ENCODE results near the gene PMF1.
A peak's percentile ranks its signal among the peaks of the same experiment; 100 is the strongest.

Gene PMF1

GRCh38 chr1:156241311-156241811 is 28.6 kb downstream of the PMF1 start:
- DNase-seq, result no peak

DNA sequence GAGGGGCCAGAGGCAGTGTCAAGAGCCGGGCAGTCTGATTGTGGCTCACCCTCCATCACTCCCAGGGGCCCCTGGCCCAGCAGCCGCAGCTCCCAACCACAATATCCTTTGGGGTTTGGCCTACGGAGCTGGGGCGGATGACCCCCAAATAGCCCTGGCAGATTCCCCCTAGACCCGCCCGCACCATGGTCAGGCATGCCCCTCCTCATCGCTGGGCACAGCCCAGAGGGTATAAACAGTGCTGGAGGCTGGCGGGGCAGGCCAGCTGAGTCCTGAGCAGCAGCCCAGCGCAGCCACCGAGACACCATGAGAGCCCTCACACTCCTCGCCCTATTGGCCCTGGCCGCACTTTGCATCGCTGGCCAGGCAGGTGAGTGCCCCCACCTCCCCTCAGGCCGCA is 29.1 kb downstream of the PMF1 start, which contains the start of gene BGLAP:
Gene BGLAP (plus strand): TSS at position 259 of the 400 bp plus-strand sequence. CDS start 48 bp downstream, at position 307.
- no peak for DNase-seq

- DNase-seq, result no peak
Observed at GRCh38 chr1:156242738-156243137, 29.9 kb downstream of the PMF1 start.

DNA sequence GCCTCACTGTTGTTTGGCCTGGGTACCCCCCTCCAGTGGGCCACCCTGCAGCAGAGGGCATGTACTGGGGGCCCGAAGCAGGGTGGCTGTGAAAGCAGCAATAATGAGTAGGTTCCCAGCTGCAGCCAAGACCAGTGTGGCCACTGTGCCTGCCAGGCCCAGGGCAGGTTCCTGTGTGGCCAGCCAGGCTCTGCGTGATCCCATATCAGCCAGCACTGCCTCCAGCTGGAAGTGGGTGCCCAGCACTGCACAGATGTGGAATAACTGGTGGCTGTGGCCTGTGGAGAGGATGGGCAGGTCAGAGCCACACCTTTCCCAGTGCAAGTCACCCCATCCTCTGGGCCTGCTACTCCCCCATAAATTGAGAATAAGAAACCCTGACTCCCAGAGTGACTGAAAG is 31.3 kb downstream of the PMF1 start:
- no peak for DNase-seq

- no peak for DNase-seq
Observed at GRCh38 chr1:156244712-156245111, 31.9 kb downstream of the PMF1 start.

GRCh38 chr1:156245451-156246232 is 32.8 kb downstream of the PMF1 start:
- DNase-seq, result peak; percentile 64 to 74

- DNase-seq, result no peak
Observed at GRCh38 chr1:156246241-156246780, 33.5 kb downstream of the PMF1 start.

GRCh38 chr1:156246781-156247459 is 34.1 kb downstream of the PMF1 start:
- DNase-seq, result no peak

- DNase-seq, result no peak
Observed at GRCh38 chr1:156247460-156248322, 34.9 kb downstream of the PMF1 start, which contains the start of gene PAQR6. PAQR6 (minus strand) TSS chr1:156248056; CDS start chr1:156246731, 1,325 bp downstream.

DNA sequence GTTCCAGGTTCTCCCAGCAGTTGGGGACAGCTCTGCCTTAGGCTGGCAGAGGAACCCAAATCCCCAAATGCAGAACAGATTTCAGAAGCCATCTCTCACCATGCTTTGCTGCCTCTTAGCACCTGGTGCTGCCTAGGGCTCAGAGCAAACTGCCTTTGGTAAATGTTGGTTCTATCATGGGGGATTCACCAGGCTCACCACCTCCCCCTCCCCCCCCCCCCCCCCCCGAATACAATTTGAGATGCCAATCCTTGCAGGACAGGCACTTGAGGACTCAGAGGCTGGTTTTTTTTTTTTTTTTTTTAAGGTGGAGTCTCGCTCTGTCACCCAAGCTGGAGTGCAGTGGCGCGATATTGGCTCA is 35.5 kb downstream of the PMF1 start:
- no peak for DNase-seq

DNA sequence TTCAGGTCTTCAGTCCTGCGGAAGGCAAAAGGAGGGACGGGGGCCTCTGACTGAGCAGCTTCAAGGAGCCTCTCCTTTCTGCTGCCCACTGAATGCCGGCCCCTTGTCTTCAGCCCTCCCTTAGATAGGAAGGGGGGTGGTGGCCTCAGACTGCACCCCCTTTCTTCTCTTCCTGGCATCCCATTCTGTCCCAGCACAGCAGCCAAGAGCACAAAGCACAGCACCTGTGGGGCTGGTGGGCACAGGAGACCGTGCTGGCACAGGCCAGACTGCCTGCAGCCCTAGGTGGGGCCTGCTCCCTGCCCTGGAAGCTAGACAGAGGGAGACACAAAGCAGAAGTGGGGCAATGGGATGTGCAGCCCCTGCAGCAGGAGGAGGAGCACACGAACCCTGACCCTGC is 36.8 kb downstream of the PMF1 start:
- no peak for DNase-seq

DNA sequence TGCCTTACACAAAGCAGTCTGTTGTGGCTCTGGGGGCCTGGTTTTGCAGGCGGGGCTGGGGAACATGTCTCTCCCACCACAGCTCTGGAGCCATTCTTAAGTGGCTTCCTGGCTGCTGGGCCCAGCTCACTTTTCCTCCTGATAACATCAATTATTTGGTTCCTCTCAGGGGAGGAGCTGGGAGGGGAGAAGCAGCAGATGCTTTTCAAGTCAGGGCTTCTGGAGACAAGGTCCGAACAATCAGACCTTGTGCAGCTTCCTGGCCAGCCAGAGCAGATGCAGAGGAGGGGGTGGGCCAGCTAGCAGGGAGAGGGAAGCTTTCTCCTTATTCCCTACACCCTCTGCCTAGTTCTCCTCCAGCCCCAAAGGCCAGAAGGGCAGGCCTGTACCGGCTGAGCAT is 38.7 kb downstream of the PMF1 start:
- DNase-seq, result no peak

GRCh38 chr1:156253634-156254033 is 40.8 kb downstream of the PMF1 start:
- no peak for DNase-seq

DNA sequence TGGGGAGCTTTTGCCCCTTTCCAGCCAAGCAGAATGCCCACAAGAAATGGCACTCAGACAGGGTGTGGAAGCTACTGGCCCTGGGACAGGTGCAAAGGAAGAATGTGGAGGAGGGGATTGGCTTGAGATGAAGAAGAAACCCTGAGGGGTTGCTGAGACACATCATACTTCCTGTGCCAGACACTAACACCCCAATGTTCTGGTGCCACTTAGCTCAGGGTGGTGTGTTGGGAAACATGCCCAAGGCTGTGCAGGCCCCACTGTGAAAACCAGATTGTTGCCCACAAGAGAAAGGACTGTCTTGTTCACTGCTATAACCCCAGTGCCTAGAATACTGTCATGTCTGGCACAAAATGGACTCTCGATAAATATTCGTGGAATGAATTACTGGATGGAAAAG is 44.9 kb downstream of the PMF1 start:
- DNase-seq, result no peak

DNA sequence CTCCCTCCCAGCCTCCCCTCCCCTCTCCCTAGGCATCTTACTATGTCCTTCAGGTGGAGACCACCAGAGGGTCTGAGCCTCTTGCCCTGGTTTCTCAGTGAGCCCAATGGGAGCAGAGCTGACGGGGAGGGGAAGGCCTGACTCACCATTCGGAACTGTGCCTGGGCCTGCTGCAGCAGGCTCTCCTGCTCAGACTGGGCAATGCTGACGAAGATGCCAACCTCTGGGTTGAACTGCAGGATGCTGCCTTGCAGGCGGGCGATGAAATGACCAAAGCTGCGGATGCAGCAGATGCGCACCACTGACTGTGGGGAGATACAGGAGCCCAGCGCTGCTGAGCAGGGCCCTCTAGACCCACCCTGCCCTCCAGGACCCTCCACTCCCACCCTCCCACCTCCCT is 46.1 kb downstream of the PMF1 start:
- DNase-seq, result no peak

DNA sequence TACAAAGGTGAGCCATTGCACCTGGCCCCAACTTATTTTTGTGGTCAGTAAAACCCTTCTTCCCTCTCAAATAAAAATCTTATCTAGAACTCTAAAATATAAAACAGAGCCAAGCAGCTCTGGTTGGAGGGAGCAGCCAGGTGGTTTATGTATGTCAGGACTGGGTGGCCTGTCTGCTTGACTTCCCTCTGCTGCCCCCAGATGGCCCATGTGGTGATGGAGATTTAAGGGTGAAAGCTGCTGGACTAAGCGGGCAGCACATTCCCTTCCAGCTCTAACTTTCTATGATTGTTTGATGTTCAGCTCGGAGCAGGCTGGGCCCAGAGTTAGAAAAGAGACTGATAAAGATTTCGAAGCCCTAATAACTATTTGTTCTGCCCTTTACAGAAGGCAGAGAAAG is 47.0 kb downstream of the PMF1 start:
- no peak for DNase-seq

DNA sequence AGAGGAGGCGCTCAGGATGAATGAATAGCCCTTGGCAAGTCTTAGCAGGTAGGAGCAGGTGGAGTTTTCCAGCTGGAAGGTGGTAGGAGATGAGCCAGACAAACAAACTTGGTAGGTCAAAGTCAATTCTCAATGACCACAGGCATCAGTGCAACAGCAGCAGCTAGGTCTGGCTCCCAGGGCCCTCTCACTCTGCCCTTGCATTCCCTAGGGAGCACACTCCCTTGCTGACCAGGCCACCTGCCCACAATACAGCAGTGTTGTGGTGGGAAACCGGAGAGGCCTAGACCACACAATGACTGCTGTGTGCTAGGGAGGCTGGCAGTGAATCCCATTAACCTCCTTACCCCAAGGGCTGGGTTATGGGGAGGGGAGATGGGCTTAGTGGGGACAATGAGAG is 48.1 kb downstream of the PMF1 start:
- no peak for DNase-seq

GRCh38 chr1:156262461-156263287 is 49.9 kb downstream of the PMF1 start:
- DNase-seq, result no peak

- DNase-seq, result no peak
Observed at GRCh38 chr1:156263288-156263655, 50.5 kb downstream of the PMF1 start.

DNA sequence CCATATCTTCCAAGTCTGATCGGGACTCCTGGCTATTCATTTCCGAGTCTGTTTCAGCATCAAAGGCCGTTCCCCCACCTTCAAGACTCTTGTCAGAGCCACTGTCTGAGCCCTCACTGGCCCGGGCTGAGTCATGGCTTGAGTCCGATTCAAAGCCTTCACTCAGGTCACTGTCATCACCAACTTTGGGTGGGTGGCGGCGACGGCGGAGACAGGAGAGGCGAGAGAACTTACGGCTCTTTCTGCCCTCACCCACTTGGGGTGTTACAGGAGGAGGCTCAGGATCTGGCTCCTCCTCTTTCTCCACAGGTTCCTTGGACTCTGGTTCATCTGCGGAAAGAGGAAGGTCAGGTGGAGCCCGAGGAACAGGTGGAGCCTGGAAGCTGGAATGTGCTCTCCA is 53.2 kb downstream of the PMF1 start:
- no peak for DNase-seq

GRCh38 chr1:156268336-156268735 is 55.5 kb downstream of the PMF1 start:
- no peak for DNase-seq

- DNase-seq, result no peak
Observed at GRCh38 chr1:156270314-156270713, 57.5 kb downstream of the PMF1 start.
